Measurements from ENCODE around the gene ARHGDIA.
"Not testable (repeated sequence)": the region's sequence is repeated elsewhere in the genome, so short reads cannot be mapped to it uniquely, and the experiment has no call there.

ARHGDIA gene

DNA sequence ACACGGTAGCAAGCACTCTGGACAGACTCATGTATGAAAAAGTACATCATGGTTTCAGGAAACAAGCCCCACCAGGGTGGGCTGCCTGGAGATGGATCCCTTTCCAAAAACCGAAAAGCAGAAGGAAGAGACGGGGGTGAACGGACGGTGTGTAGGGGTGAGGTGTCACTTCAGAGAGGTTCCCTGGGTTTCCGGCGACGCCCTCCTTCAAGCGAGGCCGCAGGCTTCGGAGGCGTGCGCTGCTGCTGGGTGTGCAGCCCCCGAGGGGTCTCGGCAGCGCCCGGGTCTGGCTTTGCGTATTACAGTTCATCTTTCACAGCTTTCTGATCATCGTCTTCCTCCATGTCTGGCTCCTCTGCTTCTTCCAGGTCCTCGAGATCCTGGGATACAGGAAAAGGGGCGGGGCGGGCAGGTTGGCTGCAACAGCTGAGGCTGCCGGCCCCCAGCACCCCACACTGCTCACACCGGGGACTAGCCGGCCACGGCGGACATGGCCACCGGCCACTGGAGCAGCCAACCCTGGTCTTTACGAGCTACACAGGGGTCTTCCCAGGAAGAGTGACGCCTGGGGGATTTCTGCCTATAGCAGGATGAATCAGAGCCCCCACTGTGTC is 27.3 kb downstream of the ARHGDIA start:
- peaks cover 25% of the 10 kb centered on the region for H3K4me1 ChIP-seq (ENCODE audit: insufficient read depth, insufficient read length)
- H3K27me3 ChIP-seq (ENCODE audit: insufficient read depth, insufficient read length), result no peaks in the 10 kb centered on the region
- no peak for TF ChIP-seq SUZ12 (IDR thresholded peaks at IDR 0.05; ENCODE audit: extremely low read depth, insufficient read depth, insufficient read length)
- no peak for TF ChIP-seq YY1 (IDR thresholded peaks at IDR 0.05; ENCODE audit: insufficient read depth, insufficient read length)
- no peak for TF ChIP-seq ZNF274 (IDR thresholded peaks at IDR 0.05; ENCODE audit: low read depth, low read length)
- H3K36me3 ChIP-seq (ENCODE audit: insufficient read depth, insufficient read length, low read length), result peaks cover 66% of the 10 kb centered on the region
- H3K4me3 ChIP-seq (ENCODE audit: insufficient read length, low read depth), result no peak overlapping the region
- no peak for DNase-seq (ENCODE audit: low read depth, low spot score)
- H3K9me3 ChIP-seq (ENCODE audit: insufficient read depth, low read length), result no peaks in the 10 kb centered on the region
- no peak overlapping the region for H3K9ac ChIP-seq (ENCODE audit: insufficient read length, low read depth)

DNA sequence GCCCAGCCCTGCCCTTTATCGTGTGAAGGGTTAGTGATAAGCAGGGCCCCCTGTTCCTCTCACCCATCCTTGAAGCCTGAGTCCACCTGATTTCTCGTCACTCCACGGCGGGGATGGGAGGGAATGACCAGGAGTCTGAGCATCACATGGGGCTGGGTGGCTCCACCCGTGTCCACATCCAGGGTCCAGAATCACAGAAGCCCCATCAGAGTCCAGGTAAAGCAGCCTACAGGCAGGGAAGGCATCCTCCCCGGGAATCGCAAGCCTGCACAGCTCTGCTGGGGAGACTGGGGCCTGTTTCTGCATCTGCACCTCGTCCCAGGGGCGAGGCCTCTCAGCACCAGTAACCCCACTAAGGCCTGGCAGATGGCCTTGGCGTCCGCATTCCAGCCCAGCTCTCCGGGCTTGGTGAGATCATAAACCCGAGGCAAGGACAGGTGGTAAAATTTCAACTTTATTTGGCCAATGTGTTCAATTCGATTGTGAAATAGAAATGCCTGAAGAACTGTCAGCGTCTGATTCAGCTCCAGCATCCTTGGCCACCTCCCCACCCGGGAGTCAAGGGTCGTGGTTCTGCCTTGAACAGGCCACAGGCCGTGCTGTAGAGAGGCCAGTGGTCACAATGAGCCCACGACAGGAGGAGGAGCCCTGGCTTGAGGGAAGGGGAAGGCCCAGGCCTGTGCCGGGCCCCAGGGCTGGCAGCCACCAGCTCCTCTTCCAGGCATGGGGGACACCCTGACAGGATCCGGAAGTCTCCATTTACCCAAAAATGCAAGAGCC is 28.2 kb downstream of the ARHGDIA start:
- DNase-seq (ENCODE audit: low read depth, low spot score), result no peak
- peak overlapping the region; percentile 22 for H3K9ac ChIP-seq (ENCODE audit: insufficient read length, low read depth)
- peaks cover 30% of the 10 kb centered on the region for H3K4me1 ChIP-seq (ENCODE audit: insufficient read depth, insufficient read length)
- H3K27me3 ChIP-seq (ENCODE audit: insufficient read depth, insufficient read length), result no peaks in the 10 kb centered on the region
- TF ChIP-seq SUZ12 (IDR thresholded peaks at IDR 0.05; ENCODE audit: extremely low read depth, insufficient read depth, insufficient read length) (no peak), ZNF274 (IDR thresholded peaks at IDR 0.05; ENCODE audit: low read depth, low read length) (no peak), YY1 (IDR thresholded peaks at IDR 0.05; ENCODE audit: insufficient read depth, insufficient read length) (no peak)
- H3K9me3 ChIP-seq (ENCODE audit: insufficient read depth, low read length), result no peaks in the 10 kb centered on the region
- H3K4me3 ChIP-seq (ENCODE audit: insufficient read length, low read depth), result no peak overlapping the region
- peaks cover 61% of the 10 kb centered on the region for H3K36me3 ChIP-seq (ENCODE audit: insufficient read depth, insufficient read length, low read length)

DNA sequence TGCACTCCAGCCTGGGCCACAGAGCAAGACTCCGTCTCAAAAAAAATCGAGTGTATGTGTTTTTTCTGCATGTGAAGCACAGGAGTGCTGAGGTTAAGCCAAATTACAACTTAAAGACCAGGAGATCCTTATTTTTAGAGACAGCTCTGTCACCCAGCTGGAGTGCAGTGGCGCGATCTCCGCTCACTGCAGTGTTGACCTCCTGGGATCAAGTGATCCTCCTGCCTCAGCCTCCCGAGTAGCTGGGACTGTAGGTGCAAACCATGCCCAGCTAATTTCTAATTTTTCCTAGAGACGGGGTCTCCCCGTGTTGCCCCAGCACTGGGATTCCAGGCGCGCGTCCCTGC is 28.8 kb downstream of the ARHGDIA start:
- Histone ChIP-seq H3K36me3 (ENCODE audit: insufficient read depth, insufficient read length, low read length) (peaks cover 58% of the 10 kb centered on the region), H3K9ac (ENCODE audit: insufficient read length, low read depth) (no peak overlapping the region), H3K4me1 (ENCODE audit: insufficient read depth, insufficient read length) (peaks cover 31% of the 10 kb centered on the region), H3K4me3 (ENCODE audit: insufficient read length, low read depth) (no peak overlapping the region), H3K27me3 (ENCODE audit: insufficient read depth, insufficient read length) (no peaks in the 10 kb centered on the region), H3K9me3 (ENCODE audit: insufficient read depth, low read length) (no peaks in the 10 kb centered on the region)
- TF ChIP-seq SUZ12 (IDR thresholded peaks at IDR 0.05; ENCODE audit: extremely low read depth, insufficient read depth, insufficient read length), result no peak
- no peak for TF ChIP-seq YY1 (IDR thresholded peaks at IDR 0.05; ENCODE audit: insufficient read depth, insufficient read length)
- TF ChIP-seq ZNF274 (IDR thresholded peaks at IDR 0.05; ENCODE audit: low read depth, low read length), result no peak
- no peak for DNase-seq (ENCODE audit: low read depth, low spot score)

DNA sequence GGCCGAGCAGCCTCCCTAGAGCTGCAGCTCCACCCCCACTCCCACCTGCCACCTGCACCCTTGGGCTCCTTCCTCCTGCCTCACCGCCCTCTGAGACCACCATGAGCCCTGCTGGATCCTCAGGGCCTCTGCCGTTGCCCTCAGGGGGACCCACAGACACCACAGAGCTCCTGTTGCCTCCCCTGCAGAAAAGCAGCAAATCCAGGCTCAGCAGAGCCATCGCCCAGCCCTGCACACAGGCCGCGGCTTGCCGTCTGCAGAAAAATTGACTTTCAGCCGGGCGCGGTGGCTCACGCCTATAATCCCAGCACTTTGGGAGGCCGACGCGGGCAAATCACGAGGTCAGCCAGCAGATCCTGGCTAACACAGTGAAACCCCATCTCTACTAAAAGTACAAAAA is 29.3 kb downstream of the ARHGDIA start:
- Histone ChIP-seq H3K4me1 (ENCODE audit: insufficient read depth, insufficient read length) (peaks cover 31% of the 10 kb centered on the region), H3K36me3 (ENCODE audit: insufficient read depth, insufficient read length, low read length) (peaks cover 53% of the 10 kb centered on the region), H3K9ac (ENCODE audit: insufficient read length, low read depth) (peak overlapping the region; percentile 67), H3K27me3 (ENCODE audit: insufficient read depth, insufficient read length) (no peaks in the 10 kb centered on the region), H3K9me3 (ENCODE audit: insufficient read depth, low read length) (no peaks in the 10 kb centered on the region), H3K4me3 (ENCODE audit: insufficient read length, low read depth) (no peak overlapping the region)
- TF ChIP-seq ZNF274 (IDR thresholded peaks at IDR 0.05; ENCODE audit: low read depth, low read length) (no peak), SUZ12 (IDR thresholded peaks at IDR 0.05; ENCODE audit: extremely low read depth, insufficient read depth, insufficient read length) (no peak), YY1 (IDR thresholded peaks at IDR 0.05; ENCODE audit: insufficient read depth, insufficient read length) (no peak)
- no peak for DNase-seq (ENCODE audit: low read depth, low spot score)

GRCh38 chr17:81840826-81841778 is 30.0 kb downstream of the ARHGDIA start:
- no peak for TF ChIP-seq SUZ12 (IDR thresholded peaks at IDR 0.05; ENCODE audit: extremely low read depth, insufficient read depth, insufficient read length)
- H3K9ac ChIP-seq (ENCODE audit: insufficient read length, low read depth), result peak overlapping the region; percentile 67
- H3K9me3 ChIP-seq (ENCODE audit: insufficient read depth, low read length), result no peaks in the 10 kb centered on the region
- peaks cover 45% of the 10 kb centered on the region for H3K36me3 ChIP-seq (ENCODE audit: insufficient read depth, insufficient read length, low read length)
- no peak for DNase-seq (ENCODE audit: low read depth, low spot score)
- peaks cover 35% of the 10 kb centered on the region for H3K4me1 ChIP-seq (ENCODE audit: insufficient read depth, insufficient read length)
- H3K27me3 ChIP-seq (ENCODE audit: insufficient read depth, insufficient read length), result no peaks in the 10 kb centered on the region
- no peak overlapping the region for H3K4me3 ChIP-seq (ENCODE audit: insufficient read length, low read depth)

DNA sequence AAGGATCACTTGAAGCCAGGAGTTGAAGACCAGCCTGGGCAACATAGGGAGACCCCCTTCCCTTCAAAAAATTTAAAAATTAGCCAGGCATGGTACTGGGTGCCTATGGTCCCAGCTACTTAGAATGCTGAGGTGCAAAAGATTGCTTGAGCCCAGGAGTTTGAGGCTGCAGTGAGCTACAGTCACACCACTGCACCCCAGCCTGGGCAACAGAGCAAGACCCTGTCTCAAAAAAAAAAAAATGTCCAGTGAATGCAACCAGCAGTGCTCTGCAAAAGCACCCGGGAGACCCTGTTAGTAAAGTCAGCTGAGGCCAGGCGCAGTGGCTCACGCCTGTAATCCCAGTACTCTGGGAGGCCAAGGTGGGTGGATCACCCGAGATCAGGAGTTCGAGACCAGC is 31.1 kb downstream of the ARHGDIA start:
- not testable (repeated sequence) for H3K9ac ChIP-seq (ENCODE audit: insufficient read length, low read depth); DNase-seq (ENCODE audit: low read depth, low spot score); H3K4me3 ChIP-seq (ENCODE audit: insufficient read length, low read depth); H3K27me3 ChIP-seq (ENCODE audit: insufficient read depth, insufficient read length); H3K9me3 ChIP-seq (ENCODE audit: insufficient read depth, low read length)
- Histone ChIP-seq H3K4me1 (ENCODE audit: insufficient read depth, insufficient read length) (peaks cover 41% of the 10 kb centered on the region), H3K36me3 (ENCODE audit: insufficient read depth, insufficient read length, low read length) (peaks cover 38% of the 10 kb centered on the region)

DNA sequence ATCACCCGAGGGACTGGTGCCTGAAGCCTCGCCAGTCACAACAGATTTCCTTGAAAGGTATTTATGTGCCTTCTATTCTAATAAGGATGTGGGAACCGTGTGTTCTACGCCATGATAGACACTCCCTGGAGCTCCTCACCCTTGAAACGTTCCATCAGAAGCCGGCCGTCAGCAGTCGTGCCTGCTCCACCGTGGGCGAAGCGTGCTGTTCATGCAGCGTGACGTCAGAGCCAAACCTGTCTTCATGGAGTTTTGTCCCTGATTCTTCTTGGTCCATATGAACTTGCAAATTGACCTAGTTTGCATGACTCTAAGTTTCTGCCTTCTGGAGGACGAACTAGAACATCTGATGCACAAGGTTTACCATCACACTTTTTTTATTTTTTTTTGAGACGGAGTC is 31.8 kb downstream of the ARHGDIA start:
- no peaks in the 10 kb centered on the region for H3K9me3 ChIP-seq (ENCODE audit: insufficient read depth, low read length)
- peaks cover 37% of the 10 kb centered on the region for H3K36me3 ChIP-seq (ENCODE audit: insufficient read depth, insufficient read length, low read length)
- no peaks in the 10 kb centered on the region for H3K27me3 ChIP-seq (ENCODE audit: insufficient read depth, insufficient read length)
- H3K9ac ChIP-seq (ENCODE audit: insufficient read length, low read depth), result peak overlapping the region; percentile 43
- H3K4me3 ChIP-seq (ENCODE audit: insufficient read length, low read depth), result no peak overlapping the region
- TF ChIP-seq ZNF274 (IDR thresholded peaks at IDR 0.05; ENCODE audit: low read depth, low read length) (no peak), SUZ12 (IDR thresholded peaks at IDR 0.05; ENCODE audit: extremely low read depth, insufficient read depth, insufficient read length) (no peak), YY1 (IDR thresholded peaks at IDR 0.05; ENCODE audit: insufficient read depth, insufficient read length) (no peak)
- peaks cover 47% of the 10 kb centered on the region for H3K4me1 ChIP-seq (ENCODE audit: insufficient read depth, insufficient read length)
- no peak for DNase-seq (ENCODE audit: low read depth, low spot score)
